ENCODE results near the gene ENO2.
A peak's percentile ranks its signal among the peaks of the same experiment; 100 is the strongest.

ENO2 gene

GRCh38 chr12:6962285-6963015, 48.1 kb downstream of the ENO2 start:
- no peak for DNase-seq

GRCh38 chr12:6963016-6963731, 48.8 kb downstream of the ENO2 start:
- no peak for DNase-seq

GRCh38 chr12:6963791-6964413, 49.5 kb downstream of the ENO2 start:
- no peak for DNase-seq

- no peak for DNase-seq
These were observed 50.2 kb downstream of the ENO2 start for GRCh38 chr12:6964605-6965025.

GRCh38 chr12:6965026-6965661, 50.8 kb downstream of the ENO2 start:
- DNase-seq = peak; percentile 85

- no peak for DNase-seq
These were observed 51.3 kb downstream of the ENO2 start for GRCh38 chr12:6965714-6966113.

- DNase-seq = no peak
These were observed 52.0 kb downstream of the ENO2 start for GRCh38 chr12:6966351-6966750.

GRCh38 chr12:6967651-6968100, 53.3 kb downstream of the ENO2 start:
- DNase-seq = no peak

- DNase-seq = no peak
These were observed 54.0 kb downstream of the ENO2 start for GRCh38 chr12:6968426-6968825.

- no peak for DNase-seq
These were observed 55.7 kb downstream of the ENO2 start for GRCh38 chr12:6970096-6970527.
